HG03025 (cell line): ENCODE results near the gene ARL16.

ENCODE experiments used
- ATAC-seq: cut with Tn5 transposase; IDR thresholded peaks from one replicate; pipeline ENCODE4 v1.9.1; 2021; ENCODE audit warnings: mild to moderate bottlenecking, moderate library complexity; ENCODE audit not compliant: unreplicated experiment, low FRiP score

Gene ARL16

GRCh38 chr17:81648013-81648706 is 35.4 kb downstream of the ARL16 start:
- ATAC-seq, result no peak

GRCh38 chr17:81647640-81648012 is 36.0 kb downstream of the ARL16 start:
- ATAC-seq, result no peak

- ATAC-seq, result no peak
Measured at GRCh38 chr17:81646869-81647600, 36.6 kb downstream of the ARL16 start.

GRCh38 chr17:81644976-81645952 is 38.3 kb downstream of the ARL16 start:
- ATAC-seq, result no peak

- ATAC-seq, result no peak
Measured at GRCh38 chr17:81644496-81644895, 39.1 kb downstream of the ARL16 start.

GRCh38 chr17:81641825-81642489 is 41.6 kb downstream of the ARL16 start:
- ATAC-seq, result no peak

- ATAC-seq, result no peak
Measured at GRCh38 chr17:81640011-81640410, 43.6 kb downstream of the ARL16 start.

GRCh38 chr17:81638683-81639082 is 44.9 kb downstream of the ARL16 start:
- no peak for ATAC-seq

- peak; percentile 73 for ATAC-seq
Measured at GRCh38 chr17:81636505-81637288, 46.9 kb downstream of the ARL16 start, which contains the start of the genes NPLOC4 and TSPAN10. Gene NPLOC4, minus strand, starts transcription at chr17:81637112. Its CDS starts 182 bp downstream, at chr17:81636930. Gene TSPAN10, plus strand, starts transcription at chr17:81637196. Its CDS starts 5,217 bp downstream, at chr17:81642413.

GRCh38 chr17:81635973-81636504 is 47.6 kb downstream of the ARL16 start:
- ATAC-seq, result no peak

GRCh38 chr17:81635431-81635830 is 48.2 kb downstream of the ARL16 start:
- no peak for ATAC-seq

GRCh38 chr17:81631482-81631881 is 52.1 kb downstream of the ARL16 start:
- no peak for ATAC-seq
